Panc1 (cell line): ENCODE data around the gene AK2. TPM values are rescaled to one million over a fixed set of nuclear protein-coding genes. Genes with fewer than 3 reads are reported as not detected.

ENCODE experiments used
- ATAC-seq: fragments of 200-7000 bp; cut with Tn5 transposase; 2 replicates; pipeline ENCODE4 v1.9.1; 2020; ENCODE audit warnings: mild to moderate bottlenecking, moderate library complexity
- BruUV-seq: library from RNA; stranded (reverse); fragments of 400-500 nt; replicated peaks from 2 replicates; lab custom pipeline; 2021; lab: Mats Ljungman, UMichigan
- CTCF ChIA-PET: fragments of 300-600 bp; sonication (Branson Sonifier 250); formaldehyde crosslinking; loops from one replicate; lab custom pipeline; 2022; ENCODE audit warnings: antibody characterized with exemption; lab: Charles Lee
- POLR2A ChIA-PET: fragments of 300-600 bp; sonication (Branson Sonifier 250); formaldehyde crosslinking; loops from one replicate; lab custom pipeline; 2022; ENCODE audit warnings: antibody characterized with exemption; lab: Charles Lee
- DNase-seq: peaks from one replicate; pipeline ENCODE4 v3.0.0-alpha.2; 2010; ENCODE audit warnings: low read depth, low spot score
- H3K27ac ChIP-seq: 2 replicates; pipeline ENCODE4 v1.5.1; 2011; ENCODE audit warnings: mild to moderate bottlenecking, low read length, inconsistent platforms
- H3K27me3 ChIP-seq: fragments of 200-500 bp; sonication (Bioruptor generic); 2 replicates; pipeline ENCODE4 v1.6.0; 2014; ENCODE audit warnings: low read length, inconsistent platforms; ENCODE audit not compliant: control insufficient read depth, insufficient read depth
- H3K36me3 ChIP-seq: fragments of 200-500 bp; sonication (Bioruptor generic); 2 replicates; pipeline ENCODE4 v1.5.1; 2014; ENCODE audit warnings: inconsistent platforms, mild to moderate bottlenecking, low read length, moderate library complexity; ENCODE audit not compliant: control insufficient read depth, insufficient read depth
- H3K4me1 ChIP-seq: 2 replicates; pipeline ENCODE4 v1.5.1; 2011; ENCODE audit warnings: inconsistent platforms, mild to moderate bottlenecking, low read length, moderate library complexity; ENCODE audit not compliant: control insufficient read depth, insufficient read depth
- H3K4me3 ChIP-seq, 2 experiments: 2 replicates each; pipeline ENCODE4 v1.5.1; 2011 to 2012; ENCODE audit warnings: low read depth in 2 of 2, low read length in 2 of 2, mild to moderate bottlenecking in 2 of 2, inconsistent platforms in 1 of 2, moderate library complexity in 1 of 2
- H3K9me3 ChIP-seq: fragments of 200-500 bp; sonication (Bioruptor generic); 2 replicates; pipeline ENCODE4 v1.5.1; 2014; ENCODE audit warnings: low read depth, mild to moderate bottlenecking, inconsistent platforms, low read length, moderate library complexity; ENCODE audit not compliant: control insufficient read depth, insufficient read depth
- REST ChIP-seq, 2 experiments: IDR thresholded peaks; 2 replicates each; pipeline ENCODE4 v1.6.1; 2011 to 2012; ENCODE audit warnings: low read depth in 2 of 2, control low read depth in 1 of 2, low read length in 1 of 2, mild to moderate bottlenecking in 1 of 2, moderate library complexity in 1 of 2; ENCODE audit not compliant: insufficient read depth in 1 of 2
- SIN3A ChIP-seq: IDR thresholded peaks from 2 replicates; pipeline ENCODE4 v1.6.1; 2012; ENCODE audit warnings: low read depth, mild to moderate bottlenecking, low read length, moderate library complexity, borderline replicate concordance; ENCODE audit not compliant: insufficient read depth
- in situ Hi-C: cut with HindIII; loops from 2 replicates; pipeline ENCODE4 v1.10.0; 2016; ENCODE audit warnings: low sequenced_read_pairs, low pct_unique_long_range_greater_than_20kb
- intact Hi-C: fragments of 100-400 bp; cut with micrococcal nuclease; formaldehyde crosslinking; loops from one replicate; pipeline ENCODE4 v1.10.0; 2022; ENCODE audit not compliant: unreplicated experiment
- total RNA-seq: library from RNA; stranded (reverse); gene quantifications from one replicate; pipeline ENCODE4 v1.2.1, GENCODE V29; 2021; ENCODE audit not compliant: unreplicated experiment

AK2 gene
- total RNA-seq, 1 experiment from 2014 or later, result 213 TPM

- no TSS peak for BruUV-seq
- intact Hi-C loops, result no loop called here
- no peaks in the 10 kb centered on the region for H3K36me3 ChIP-seq
- no peak for TF ChIP-seq SIN3A
- TF ChIP-seq REST (IDR thresholded peaks at IDR 0.05; ENCODE audit: insufficient read depth in 1 of 2, low read depth in 2 of 2, low read length in 1 of 2), result no peak
- in situ Hi-C loops, result no loop called here
- H3K4me1 ChIP-seq, result peaks cover 16% of the 10 kb centered on the region; the same call in 1 of the 2 replicates
- H3K27ac ChIP-seq, result no peak overlapping the region
- DNase-seq, result no peak
- H3K27me3 ChIP-seq, result no peaks in the 10 kb centered on the region
- ChIA-PET CTCF (no interaction called here), POLR2A (interaction anchor here (0.6 kb wide), 1 partner anchor 44 kb away, joined by 3 read pairs; no protein-coding TSS in a partner anchor)
- H3K9me3 ChIP-seq, result no peaks in the 10 kb centered on the region
- no peak for ATAC-seq
- H3K4me3 ChIP-seq, result no peak overlapping the region
Observed at GRCh38 chr1:32958827-32959226, 77.9 kb downstream of the AK2 start.

Other genes starting within 250 kb of the AK2 start
- 120 TPM for gene YARS1, start 219.5 kb downstream of the AK2 start, total RNA-seq
- 55.4 TPM for gene S100PBP, start 219.2 kb downstream of the AK2 start, total RNA-seq
- gene FNDC5, start 166.0 kb downstream of the AK2 start, total RNA-seq, result 2.6 TPM
- gene HPCA, start 150.4 kb downstream of the AK2 start, total RNA-seq, result 1.2 TPM
- gene TMEM54, start 135.5 kb downstream of the AK2 start, total RNA-seq, result 61.5 TPM
- 29.1 TPM for gene RNF19B, start 72.1 kb downstream of the AK2 start, total RNA-seq
- 2.4 TPM for gene AZIN2, start 44.3 kb upstream of the AK2 start, total RNA-seq
- gene TRIM62, start 145.2 kb upstream of the AK2 start, total RNA-seq, result 7.4 TPM
- gene ZNF362, start 219.6 kb upstream of the AK2 start, total RNA-seq, result 17.5 TPM